Endodermal cell (in vitro differentiated cells): ENCODE data around the gene OR11A1. TPM values are rescaled to one million over a fixed set of nuclear protein-coding genes. Genes with fewer than 3 reads are reported as not detected.

Experiments used
- DNase-seq: peaks from one replicate; pipeline ENCODE4 v3.0.0-alpha.2; 2017
- H3K27ac ChIP-seq: 2 replicates; pipeline ENCODE4 v1.5.1; 2013; ENCODE audit warnings: mild to moderate bottlenecking, low read depth, low read length, moderate library complexity
- H3K27me3 ChIP-seq: 2 replicates; pipeline ENCODE4 v1.6.1; 2013; ENCODE audit warnings: mild to moderate bottlenecking, low read length, moderate library complexity; ENCODE audit not compliant: insufficient read depth, control insufficient read depth, poor library complexity, severe bottlenecking
- H3K36me3 ChIP-seq: 2 replicates; pipeline ENCODE4 v1.7.0; 2013; ENCODE audit warnings: mild to moderate bottlenecking, low read length, moderate library complexity; ENCODE audit not compliant: control insufficient read depth, insufficient read depth
- H3K4me1 ChIP-seq: one replicate; pipeline ENCODE4 v1.7.0; 2013; ENCODE audit warnings: low read length; ENCODE audit not compliant: control insufficient read depth, insufficient read depth
- H3K4me3 ChIP-seq: 2 replicates; pipeline ENCODE4 v1.5.1; 2013; ENCODE audit warnings: mild to moderate bottlenecking, low read length, moderate library complexity
- H3K9ac ChIP-seq: 2 replicates; pipeline ENCODE4 v1.6.1; 2013; ENCODE audit warnings: mild to moderate bottlenecking, low read length, moderate library complexity; ENCODE audit not compliant: poor library complexity, severe bottlenecking; ENCODE audit errors: extremely low read depth
- H3K9me3 ChIP-seq: 2 replicates; pipeline ENCODE4 v1.6.1; 2013; ENCODE audit warnings: mild to moderate bottlenecking, low read length, moderate library complexity; ENCODE audit not compliant: control insufficient read depth
- H3K27ac Mint-ChIP-seq: 2 replicates; pipeline ENCODE4 v1.8.0; 2020; ENCODE audit warnings: mixed read lengths
- H3K27me3 Mint-ChIP-seq: 2 replicates; pipeline ENCODE4 v1.8.0; 2021; ENCODE audit warnings: mild to moderate bottlenecking, mixed read lengths; ENCODE audit not compliant: insufficient read depth
- H3K36me3 Mint-ChIP-seq: 2 replicates; pipeline ENCODE4 v1.8.0; 2020; ENCODE audit warnings: low read depth, mixed read lengths
- H3K4me1 Mint-ChIP-seq: 2 replicates; pipeline ENCODE4 v1.8.0; 2020; ENCODE audit warnings: mixed read lengths
- H3K4me3 Mint-ChIP-seq: 2 replicates; pipeline ENCODE4 v1.8.0; 2020; ENCODE audit warnings: mild to moderate bottlenecking, moderate library complexity, mixed read lengths
- H3K9me3 Mint-ChIP-seq: 2 replicates; pipeline ENCODE4 v1.8.0; 2020; ENCODE audit warnings: mild to moderate bottlenecking, mixed read lengths
- WGBS, 2 experiments: methylation state at CpG; one replicate each; pipeline versions ENCODE4 v1.1.5 to v1.1.7; 2013; ENCODE audit warnings: missing lambda C conversion rate in 2 of 2, mixed read lengths in 1 of 2; ENCODE audit not compliant: insufficient coverage in 1 of 2, insufficient read length in 1 of 2; 5-methylcytosine and 5-hydroxymethylcytosine counted together
- total RNA-seq, 2 donors: library from RNA; stranded (reverse); fragmentation: NEBNext Ultra II Directional in 1 of 2; extraction: Animal tissue kit (Norgen Biotek cat#: 25700) in 1 of 2; gene quantifications; 2 replicates in 1 of 2; 3 replicates in 1 of 2; pipeline ENCODE4 v1.2.1, GENCODE V29; 2021
- TF ChIP-seq, protein P1 (sequence below): fragments of 200-600 bp; sonication (generic); conservative IDR thresholded peaks from 2 replicates; pipeline ENCODE4 v1.5.0; 2021; ENCODE audit warnings: antibody characterized with exemption, mild to moderate bottlenecking

The OR11A1 gene
- total RNA-seq, 2 donors from 2014 or later = not detected

DNA sequence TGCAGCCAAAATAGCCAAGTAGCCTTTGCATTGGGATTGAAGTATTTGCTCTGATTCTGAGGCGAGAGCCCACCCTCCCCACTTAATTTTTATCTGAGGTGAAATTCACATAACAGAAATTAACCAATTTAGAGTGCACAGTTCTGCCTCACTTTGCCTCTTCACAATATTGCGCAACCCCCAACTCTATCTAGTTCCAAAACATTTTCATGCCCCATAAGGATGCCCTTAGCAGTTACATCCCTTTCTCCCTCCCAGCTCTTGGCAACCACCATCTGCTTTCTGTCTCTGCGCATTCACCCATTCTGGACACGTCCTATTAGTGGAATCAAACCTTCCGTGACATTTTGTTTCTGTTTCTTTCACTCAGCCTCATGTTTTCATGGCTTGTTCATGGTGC is 21.9 kb upstream of the OR11A1 start:
- no peaks in the 10 kb centered on the region for H3K9me3 ChIP-seq
- no peak overlapping the region for H3K27ac ChIP-seq
- no peaks in the 10 kb centered on the region for H3K36me3 Mint-ChIP-seq
- TF ChIP-seq, protein P1, sequence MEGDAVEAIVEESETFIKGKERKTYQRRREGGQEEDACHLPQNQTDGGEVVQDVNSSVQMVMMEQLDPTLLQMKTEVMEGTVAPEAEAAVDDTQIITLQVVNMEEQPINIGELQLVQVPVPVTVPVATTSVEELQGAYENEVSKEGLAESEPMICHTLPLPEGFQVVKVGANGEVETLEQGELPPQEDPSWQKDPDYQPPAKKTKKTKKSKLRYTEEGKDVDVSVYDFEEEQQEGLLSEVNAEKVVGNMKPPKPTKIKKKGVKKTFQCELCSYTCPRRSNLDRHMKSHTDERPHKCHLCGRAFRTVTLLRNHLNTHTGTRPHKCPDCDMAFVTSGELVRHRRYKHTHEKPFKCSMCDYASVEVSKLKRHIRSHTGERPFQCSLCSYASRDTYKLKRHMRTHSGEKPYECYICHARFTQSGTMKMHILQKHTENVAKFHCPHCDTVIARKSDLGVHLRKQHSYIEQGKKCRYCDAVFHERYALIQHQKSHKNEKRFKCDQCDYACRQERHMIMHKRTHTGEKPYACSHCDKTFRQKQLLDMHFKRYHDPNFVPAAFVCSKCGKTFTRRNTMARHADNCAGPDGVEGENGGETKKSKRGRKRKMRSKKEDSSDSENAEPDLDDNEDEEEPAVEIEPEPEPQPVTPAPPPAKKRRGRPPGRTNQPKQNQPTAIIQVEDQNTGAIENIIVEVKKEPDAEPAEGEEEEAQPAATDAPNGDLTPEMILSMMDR = no peak
- WGBS, 2 experiments = 91 to 95% methylated on average over 5 of the region's 5 CpGs
- no peak for DNase-seq
- no peaks in the 10 kb centered on the region for H3K27me3 ChIP-seq
- no peak overlapping the region for H3K9ac ChIP-seq
- no peak overlapping the region for H3K4me3 ChIP-seq
- H3K4me3 Mint-ChIP-seq = no peak overlapping the region
- no peaks in the 10 kb centered on the region for H3K36me3 ChIP-seq
- no peaks in the 10 kb centered on the region for H3K4me1 Mint-ChIP-seq
- peaks cover 1% of the 10 kb centered on the region for H3K9me3 Mint-ChIP-seq
- no peaks in the 10 kb centered on the region for H3K27me3 Mint-ChIP-seq
- no peaks in the 10 kb centered on the region for H3K4me1 ChIP-seq
- H3K27ac Mint-ChIP-seq = no peak overlapping the region

DNA sequence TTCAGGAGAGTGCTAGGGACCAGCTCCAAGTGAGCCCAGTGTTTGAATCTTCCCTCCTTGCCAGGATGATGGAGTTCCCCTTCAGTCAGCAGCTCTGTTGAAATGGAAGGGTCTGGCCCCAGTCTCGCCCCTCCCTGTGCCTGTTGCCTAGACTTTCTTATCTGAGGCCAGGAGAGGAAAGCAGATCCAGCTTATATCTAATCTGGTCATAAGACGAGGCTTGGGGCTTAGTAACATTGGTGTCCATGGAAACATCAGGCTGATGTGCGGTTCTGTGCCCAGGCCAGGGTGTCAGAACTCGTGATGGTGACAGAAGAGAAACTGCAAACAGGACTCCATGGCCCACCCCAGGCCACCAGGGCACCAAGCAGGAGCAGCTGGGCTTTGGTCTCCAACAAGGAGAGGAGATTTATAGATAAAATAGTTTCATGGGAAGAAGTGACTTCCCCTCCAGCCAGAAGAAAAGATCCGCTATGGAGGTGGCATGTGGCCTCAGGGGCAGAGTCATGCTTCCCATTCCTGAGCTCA is 21.1 kb upstream of the OR11A1 start:
- no peak overlapping the region for H3K4me3 ChIP-seq
- no peaks in the 10 kb centered on the region for H3K36me3 Mint-ChIP-seq
- no peaks in the 10 kb centered on the region for H3K36me3 ChIP-seq
- DNase-seq = no peak
- H3K27ac ChIP-seq = no peak overlapping the region
- H3K27ac Mint-ChIP-seq = no peak overlapping the region
- H3K4me1 ChIP-seq = no peaks in the 10 kb centered on the region
- peaks cover 1% of the 10 kb centered on the region for H3K9me3 Mint-ChIP-seq
- no peaks in the 10 kb centered on the region for H3K9me3 ChIP-seq
- H3K4me1 Mint-ChIP-seq = no peaks in the 10 kb centered on the region
- TF ChIP-seq, protein P1 = no peak
- no peak overlapping the region for H3K4me3 Mint-ChIP-seq
- H3K27me3 ChIP-seq = no peaks in the 10 kb centered on the region
- 80 to 88% methylated on average over 1 to 5 of the region's 5 CpGs for WGBS, 2 experiments
- H3K27me3 Mint-ChIP-seq = peaks cover 3% of the 10 kb centered on the region
- no peak overlapping the region for H3K9ac ChIP-seq

DNA sequence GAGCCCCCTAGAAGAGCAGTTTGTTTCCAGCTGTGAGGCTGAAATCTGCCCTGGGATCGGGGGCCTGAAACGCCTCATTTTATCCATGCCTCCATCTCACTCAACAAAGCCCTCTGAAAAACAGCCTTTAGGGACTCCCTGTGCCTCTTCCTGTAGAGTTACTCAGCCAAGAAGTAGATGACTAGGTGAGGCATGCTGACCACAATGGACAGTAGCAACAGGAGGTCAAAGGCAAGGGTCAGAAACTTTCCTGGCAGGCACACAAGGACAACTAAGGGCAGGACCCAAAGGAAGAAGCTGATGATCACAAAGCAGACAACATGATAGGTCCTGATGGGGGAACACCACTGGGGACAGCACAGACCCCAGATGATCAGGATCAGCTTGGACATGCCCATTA is 18.1 kb upstream of the OR11A1 start:
- H3K27ac Mint-ChIP-seq = no peak overlapping the region
- Histone ChIP-seq H3K27me3 (no peaks in the 10 kb centered on the region), H3K27ac (no peak overlapping the region), H3K4me1 (no peaks in the 10 kb centered on the region), H3K9me3 (no peaks in the 10 kb centered on the region), H3K4me3 (no peak overlapping the region), H3K9ac (no peak overlapping the region), H3K36me3 (no peaks in the 10 kb centered on the region)
- TF ChIP-seq, protein P1 = no peak
- no peaks in the 10 kb centered on the region for H3K4me1 Mint-ChIP-seq
- H3K4me3 Mint-ChIP-seq = no peak overlapping the region
- DNase-seq = no peak
- peaks cover 4% of the 10 kb centered on the region for H3K27me3 Mint-ChIP-seq
- no peaks in the 10 kb centered on the region for H3K36me3 Mint-ChIP-seq
- H3K9me3 Mint-ChIP-seq = no peaks in the 10 kb centered on the region
- WGBS, 2 experiments = 64% methylated on average over 2 of the region's 2 CpGs; no CpG with 5 or more reads in 1 of the 2 experiments
